ENCODE measurements around the gene PTH2.
"Not testable (repeated sequence)": the region's sequence is repeated elsewhere in the genome, so short reads cannot be mapped to it uniquely, and the experiment has no call there.

PTH2 gene

GRCh38 chr19:49378512-49378911, 44.7 kb downstream of the PTH2 start:
- no peak for DNase-seq (ENCODE audit: low spot score)

GRCh38 chr19:49374665-49375434, 48.4 kb downstream of the PTH2 start:
- no peak for DNase-seq (ENCODE audit: low spot score)

GRCh38 chr19:49373174-49373573, 50.1 kb downstream of the PTH2 start:
- not testable (repeated sequence) for DNase-seq (ENCODE audit: low spot score)
